SK-N-SH (cell line): ENCODE measurements around the gene ACTRT3. TPM values are rescaled to one million over a fixed set of nuclear protein-coding genes. Genes with fewer than 3 reads are reported as not detected.

ENCODE experiments used
- CTCF ChIA-PET: fragments of 300-600, 350-600 bp; formaldehyde crosslinking; extraction: SDS; loops from one replicate; lab custom pipeline; 2021; lab: Yijun Ruan, JAX
- POLR2A ChIA-PET: fragments of 350-600 bp; sonication (Branson Sonifier 250); formaldehyde crosslinking; extraction: SDS; loops from one replicate; lab custom pipeline; 2020; ENCODE audit warnings: antibody characterized with exemption, inconsistent platforms; lab: Yijun Ruan, JAX
- DNase-seq: peaks from one replicate; pipeline ENCODE4 v3.0.0; 2012
- H2AFZ ChIP-seq: fragments of 200-600 bp; sonication (generic); 2 replicates; pipeline ENCODE4 v1.8.1; 2016; ENCODE audit warnings: antibody characterized with exemption, mild to moderate bottlenecking, low read depth
- H3F3A ChIP-seq: fragments of 200-600 bp; sonication (generic); replicated peaks from 2 replicates; pipeline ENCODE3; 2016; ENCODE audit warnings: antibody characterized with exemption, mild to moderate bottlenecking; ENCODE audit not compliant: insufficient read depth
- H3K27ac ChIP-seq, 2 experiments: fragments of 200-500 bp in 1 of 2; fragments of 200-600 bp in 1 of 2; sonication (Bioruptor generic) in 1 of 2; sonication (generic), shearing (Covaris generic) in 1 of 2; 2 replicates each; pipeline versions ENCODE4 v1.5.1 to v1.6.1; 2014 to 2016; ENCODE audit warnings: low read depth in 2 of 2, inconsistent platforms in 1 of 2, low read length in 1 of 2, mild to moderate bottlenecking in 1 of 2, mixed read lengths in 1 of 2
- H3K27me3 ChIP-seq: fragments of 200-600 bp; sonication (generic), shearing (Covaris generic); 2 replicates; pipeline ENCODE4 v1.6.1; 2016; ENCODE audit warnings: mixed run types; ENCODE audit not compliant: insufficient read depth
- H3K36me3 ChIP-seq, 2 experiments: fragments of 200-500 bp in 1 of 2; fragments of 200-600 bp in 1 of 2; sonication (Bioruptor generic) in 1 of 2; sonication (generic) in 1 of 2; replicated peaks in 1 of 2; 2 replicates each; pipeline versions ENCODE3 to v1.5.1; 2014 to 2016; ENCODE audit warnings: low read length in 1 of 2, mild to moderate bottlenecking in 1 of 2; ENCODE audit not compliant: insufficient read depth in 2 of 2, control insufficient read depth in 1 of 2
- H3K4me1 ChIP-seq, 2 experiments: fragments of 200-500 bp in 1 of 2; fragments of 200-600 bp in 1 of 2; sonication (Bioruptor generic) in 1 of 2; sonication (generic), shearing (Covaris generic) in 1 of 2; 2 replicates each; pipeline versions ENCODE4 v1.5.1 to v1.6.1; 2014 to 2016; ENCODE audit warnings: low read depth in 1 of 2, low read length in 1 of 2, mixed run types in 1 of 2; ENCODE audit not compliant: insufficient read depth in 2 of 2, control insufficient read depth in 1 of 2
- H3K4me2 ChIP-seq: fragments of 200-600 bp; sonication (generic), shearing (Covaris generic); 2 replicates; pipeline ENCODE4 v1.6.1; 2017; ENCODE audit warnings: mixed run types
- H3K4me3 ChIP-seq, 2 experiments: fragments of 200-500 bp in 1 of 2; fragments of 200-600 bp in 1 of 2; sonication (Bioruptor generic) in 1 of 2; sonication (generic), shearing (Covaris generic) in 1 of 2; 2 replicates each; pipeline versions ENCODE4 v1.5.1 to v1.8.1; 2014 to 2016; ENCODE audit warnings: low read depth in 2 of 2, inconsistent platforms in 1 of 2, low read length in 1 of 2, mild to moderate bottlenecking in 1 of 2, mixed read lengths in 1 of 2, moderate library complexity in 1 of 2
- H3K79me2 ChIP-seq: fragments of 200-600 bp; sonication (generic); 2 replicates; pipeline ENCODE4 v1.8.1; 2017; ENCODE audit warnings: mild to moderate bottlenecking; ENCODE audit not compliant: insufficient read depth
- H3K9ac ChIP-seq: fragments of 200-600 bp; sonication (generic); 2 replicates; pipeline ENCODE4 v1.6.1; 2017; ENCODE audit warnings: mixed run types
- H3K9me2 ChIP-seq: fragments of 200-600 bp; sonication (generic); 2 replicates; pipeline ENCODE4 v1.6.1; 2017; ENCODE audit warnings: mixed run types
- H3K9me3 ChIP-seq: fragments of 200-600 bp; sonication (generic); 2 replicates; pipeline ENCODE4 v1.6.1; 2017; ENCODE audit warnings: mixed run types, mild to moderate bottlenecking, moderate library complexity
- H4K20me1 ChIP-seq: fragments of 200-600 bp; sonication (generic); 2 replicates; pipeline ENCODE4 v1.6.1; 2017; ENCODE audit warnings: mild to moderate bottlenecking, mixed run types; ENCODE audit not compliant: insufficient read depth
- ELF1 ChIP-seq: IDR thresholded peaks from 2 replicates; pipeline ENCODE4 v1.4.0; 2012
- GABPA ChIP-seq: IDR thresholded peaks from 2 replicates; pipeline ENCODE4 v1.4.0; 2012; ENCODE audit warnings: low read depth, mild to moderate bottlenecking
- JUND ChIP-seq: IDR thresholded peaks from 2 replicates; pipeline ENCODE4 v1.4.0; 2012
- MXI1 ChIP-seq: IDR thresholded peaks from 2 replicates; pipeline ENCODE4 v1.6.1; 2012; ENCODE audit warnings: mild to moderate bottlenecking, low read depth, low read length, improper control_type of control experiment
- REST ChIP-seq: IDR thresholded peaks from 2 replicates; pipeline ENCODE4 v1.6.1; 2012; ENCODE audit warnings: mild to moderate bottlenecking, low read depth, low read length, moderate library complexity
- SIN3A ChIP-seq: IDR thresholded peaks from 2 replicates; pipeline ENCODE4 v1.6.1; 2012; ENCODE audit warnings: low read depth, mild to moderate bottlenecking, low read length, moderate library complexity, borderline replicate concordance
- TAF1 ChIP-seq: IDR thresholded peaks from 2 replicates; pipeline ENCODE4 v1.6.1; 2012; ENCODE audit warnings: low read depth, mild to moderate bottlenecking, low read length, moderate library complexity, borderline replicate concordance
- YY1 ChIP-seq: IDR thresholded peaks from 2 replicates; pipeline ENCODE4 v1.4.0; 2012; ENCODE audit warnings: low read depth, mild to moderate bottlenecking
- WGBS: methylation state at CpG from one replicate; pipeline ENCODE4 v1.1.6; 2017; ENCODE audit warnings: low lambda C conversion rate; 5-methylcytosine and 5-hydroxymethylcytosine counted together
- polyA plus RNA-seq, 3 experiments: library from polyadenylated mRNA; depleted of rRNA; stranded (reverse); fragments of >200 nt; gene quantifications; 2 replicates each; pipeline ENCODE4 v1.2.3, GENCODE V29; 2012
- TF ChIP-seq, protein P1 (sequence below): IDR thresholded peaks from 2 replicates; pipeline ENCODE4 v1.4.0; 2012; ENCODE audit warnings: low read depth
- TF ChIP-seq, protein P2 (sequence below): IDR thresholded peaks from 2 replicates; pipeline ENCODE4 v1.4.0; 2012; ENCODE audit warnings: low read depth, borderline replicate concordance

The ACTRT3 gene
- polyA plus RNA-seq, 1 of the 3 experiments (the other 2 are of a cell fraction): 1.2 TPM

- TF ChIP-seq, protein P1, sequence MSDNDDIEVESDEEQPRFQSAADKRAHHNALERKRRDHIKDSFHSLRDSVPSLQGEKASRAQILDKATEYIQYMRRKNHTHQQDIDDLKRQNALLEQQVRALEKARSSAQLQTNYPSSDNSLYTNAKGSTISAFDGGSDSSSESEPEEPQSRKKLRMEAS: peak; percentile 59; the same call in 1 of the 2 replicates
- TF ChIP-seq MXI1: no peak; the same call in 1 of the 2 replicates
- no peak for TF ChIP-seq JUND
- TF ChIP-seq ELF1: peak; percentile 48
- peak; percentile 74; the same call in 1 of the 2 replicates for TF ChIP-seq SIN3A
- TF ChIP-seq REST: no peak
- TF ChIP-seq TAF1: peak; percentile 35; the same call in 1 of the 2 replicates
- peak; percentile 75 for TF ChIP-seq YY1
- TF ChIP-seq GABPA: peak; percentile 81
These were observed 4.3 kb downstream of the ACTRT3 start, which contains the start of gene TERC (continued) for GRCh38 chr3:169764882-169765612.

DNA sequence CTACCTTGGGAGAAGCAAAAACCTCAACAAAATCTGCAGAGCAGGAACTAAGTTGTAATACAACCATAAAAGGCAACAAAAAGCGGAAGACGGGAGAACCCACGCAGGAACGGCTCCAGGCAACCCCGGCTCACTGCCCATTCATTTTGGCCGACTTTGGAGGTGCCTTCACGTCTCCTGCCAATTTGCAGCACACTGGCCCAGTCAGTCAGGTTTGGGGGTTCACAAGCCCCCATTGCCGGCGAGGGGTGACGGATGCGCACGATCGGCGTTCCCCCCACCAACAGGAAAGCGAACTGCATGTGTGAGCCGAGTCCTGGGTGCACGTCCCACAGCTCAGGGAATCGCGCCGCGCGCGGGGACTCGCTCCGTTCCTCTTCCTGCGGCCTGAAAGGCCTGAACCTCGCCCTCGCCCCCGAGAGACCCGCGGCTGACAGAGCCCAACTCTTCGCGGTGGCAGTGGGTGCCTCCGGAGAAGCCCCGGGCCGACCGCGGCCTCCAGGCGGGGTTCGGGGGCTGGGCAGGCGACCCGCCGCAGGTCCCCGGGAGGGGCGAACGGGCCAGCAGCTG lies 5.0 kb downstream of the ACTRT3 start:
- CTCF ChIA-PET: interaction anchor here (0.7 to 3.4 kb wide), 5 partner anchors 8 to 201 kb away, joined by 3 to 13 read pairs (median 7); partner anchors contain the start of gene MYNN
- no peaks in the 10 kb centered on the region for H3K27me3 ChIP-seq
- WGBS: 7% methylated on average over 30 of the region's 46 CpGs
- no peaks in the 10 kb centered on the region for H3K9me3 ChIP-seq
- H3K4me2 ChIP-seq: peak overlapping the region; percentile 82
- H3K9me2 ChIP-seq: no peaks in the 10 kb centered on the region
- H3K4me3 ChIP-seq: peak overlapping the region; percentile 68 to 70
- POLR2A ChIA-PET: interaction anchor here (0.6 to 1.5 kb wide), 3 partner anchors 41 to 203 kb away, joined by 3 to 8 read pairs (median 3); partner anchors contain the start of genes LRRC34 and LRRIQ4
- H3K4me1 ChIP-seq: peaks cover 0 to 5% of the 10 kb centered on the region in 2 experiments; a peak in 1 of 4 replicates
- H3F3A ChIP-seq: peaks cover 25% of the 10 kb centered on the region
- H3K36me3 ChIP-seq: no peaks in the 10 kb centered on the region
- H3K9ac ChIP-seq: peak overlapping the region; percentile 82
- peak overlapping the region; percentile 64; the same call in 1 of the 2 replicates for H2AFZ ChIP-seq
- no peaks in the 10 kb centered on the region for H3K79me2 ChIP-seq
- H4K20me1 ChIP-seq: no peaks in the 10 kb centered on the region
- TF ChIP-seq, protein P2, sequence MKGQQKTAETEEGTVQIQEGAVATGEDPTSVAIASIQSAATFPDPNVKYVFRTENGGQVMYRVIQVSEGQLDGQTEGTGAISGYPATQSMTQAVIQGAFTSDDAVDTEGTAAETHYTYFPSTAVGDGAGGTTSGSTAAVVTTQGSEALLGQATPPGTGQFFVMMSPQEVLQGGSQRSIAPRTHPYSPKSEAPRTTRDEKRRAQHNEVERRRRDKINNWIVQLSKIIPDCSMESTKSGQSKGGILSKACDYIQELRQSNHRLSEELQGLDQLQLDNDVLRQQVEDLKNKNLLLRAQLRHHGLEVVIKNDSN: no peak
- TF ChIP-seq, all 33 proteins: peak for 0
- DNase-seq: no peak
- H3K27ac ChIP-seq: peak overlapping the region; percentile 58 to 85
